Ovary (tissue), 3 donors: ENCODE results near the gene ANTXR2.

Experiments
- CTCF ChIP-seq, 3 donors: fragments of 450-650 bp in 2 of 3; fragments of 200-600 bp in 1 of 3; IDR thresholded peaks; one replicate each; pipeline versions ENCODE4 v1.5.1 to v1.8.0; 2016 to 2022; ENCODE audit warnings: antibody characterized with exemption in 3 of 3, mild to moderate bottlenecking in 1 of 3
- POLR2A ChIP-seq: fragments of 450-650 bp; IDR thresholded peaks from one replicate; pipeline ENCODE4 v1.6.1; 2017; ENCODE audit warnings: antibody characterized with exemption, mild to moderate bottlenecking, moderate library complexity
- donor health status: DM: no; HTN: no; CAD: no.

DNA sequence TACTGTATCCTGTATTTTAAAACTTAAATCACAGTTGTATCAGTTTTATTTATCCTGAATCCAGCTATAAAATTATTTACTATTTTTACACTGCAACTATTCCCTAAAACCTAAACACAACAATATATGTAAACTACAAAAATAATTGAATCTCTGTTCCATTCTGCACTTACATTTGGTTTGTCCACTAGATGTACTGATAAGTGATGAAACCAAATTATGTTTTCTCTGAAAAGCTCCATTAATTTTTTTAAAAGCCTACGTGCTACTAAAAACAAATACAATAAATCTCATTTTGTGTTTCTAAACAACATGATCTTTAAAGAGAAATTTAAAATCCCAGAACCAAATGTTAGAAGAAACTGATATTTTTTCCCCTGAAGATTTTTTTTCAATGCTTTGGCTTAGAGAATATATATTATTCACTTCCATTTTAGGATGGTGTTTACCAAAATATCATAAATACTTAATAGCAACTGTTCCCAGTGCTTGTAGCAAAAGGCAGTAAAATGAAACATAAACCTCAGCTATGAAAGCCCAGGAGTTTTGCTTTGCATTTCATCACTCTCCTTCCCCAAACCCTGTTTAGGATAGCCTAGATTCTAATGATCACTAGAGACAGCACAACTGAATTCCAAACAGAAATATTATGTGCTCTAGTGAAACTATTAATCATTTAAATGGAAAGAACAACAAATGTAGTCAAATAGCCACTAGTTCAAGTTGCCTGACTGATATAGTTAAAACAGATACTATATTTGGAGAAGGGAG, 19.7 kb downstream of the ANTXR2 start:
- TF ChIP-seq CTCF (IDR thresholded peaks at IDR 0.05) (no peak), POLR2A (no peak)
